CD14-positive monocyte (primary cell): ENCODE results near the gene VIPR1. TPM values are rescaled to one million over a fixed set of nuclear protein-coding genes. Genes with fewer than 3 reads are reported as not detected.

Experiments
- DNase-seq, 3 donors: peaks; one replicate each; pipeline ENCODE4 v3.0.0-alpha.2; 2011 to 2022
- H2AFZ ChIP-seq: 2 replicates; pipeline ENCODE4 v1.6.0; 2012; ENCODE audit warnings: mild to moderate bottlenecking, low read depth, low read length, inconsistent platforms; ENCODE audit not compliant: insufficient read depth, poor library complexity, severe bottlenecking
- H3K27ac ChIP-seq, 2 donors: 1 replicate in 1 of 2; 2 replicates in 1 of 2; pipeline ENCODE4 v1.5.1; 2012 to 2013; ENCODE audit warnings: low read length in 2 of 2, control low read depth in 1 of 2, inconsistent platforms in 1 of 2, low read depth in 1 of 2, mild to moderate bottlenecking in 1 of 2
- H3K27me3 ChIP-seq, 2 donors: one replicate each; pipeline versions ENCODE4 v1.6.0 to v1.6.1; 2011 to 2013; ENCODE audit warnings: low read length in 2 of 2; ENCODE audit not compliant: control insufficient read depth in 2 of 2, insufficient read depth in 2 of 2
- H3K36me3 ChIP-seq, 2 donors: replicated peaks in 1 of 2; 1 replicate in 1 of 2; 2 replicates in 1 of 2; pipeline versions ENCODE4 v1.5.1 to v1.6.1; 2012 to 2013; ENCODE audit warnings: low read length in 2 of 2, control low read depth in 1 of 2, inconsistent platforms in 1 of 2, mild to moderate bottlenecking in 1 of 2; ENCODE audit not compliant: insufficient read depth in 2 of 2, control insufficient read depth in 1 of 2
- H3K4me1 ChIP-seq, 2 donors: 1 replicate in 1 of 2; 2 replicates in 1 of 2; pipeline versions ENCODE4 v1.5.1 to v1.6.1; 2012 to 2013; ENCODE audit warnings: low read length in 2 of 2, control low read depth in 1 of 2, inconsistent platforms in 1 of 2, mild to moderate bottlenecking in 1 of 2, moderate library complexity in 1 of 2; ENCODE audit not compliant: insufficient read depth in 2 of 2, control insufficient read depth in 1 of 2
- H3K4me2 ChIP-seq: replicated peaks from 2 replicates; pipeline ENCODE3; 2012; ENCODE audit warnings: low read length, moderate library complexity, mild to moderate bottlenecking; ENCODE audit not compliant: poor library complexity, severe bottlenecking; ENCODE audit errors: extremely low read depth
- H3K4me3 ChIP-seq, 3 experiments: fragments of 200-600 bp in 1 of 3; sonication (generic) in 1 of 3; replicated peaks in 1 of 3; 1 replicate in 2 of 3; 2 replicates in 1 of 3; pipeline ENCODE4 v1.5.1; 2011 to 2013; ENCODE audit warnings: low read length in 3 of 3, mild to moderate bottlenecking in 3 of 3, control low read depth in 2 of 3, low read depth in 2 of 3, inconsistent platforms in 1 of 3, moderate library complexity in 1 of 3
- H3K79me2 ChIP-seq: 2 replicates; pipeline ENCODE4 v1.6.0; 2012; ENCODE audit warnings: mild to moderate bottlenecking, control low read depth, inconsistent platforms, low read length, moderate library complexity; ENCODE audit not compliant: insufficient read depth
- H3K9ac ChIP-seq: 2 replicates; pipeline ENCODE4 v1.6.0; 2017; ENCODE audit warnings: low read length, mild to moderate bottlenecking; ENCODE audit not compliant: insufficient read depth, poor library complexity, severe bottlenecking
- H3K9me3 ChIP-seq, 2 donors: replicated peaks in 1 of 2; 1 replicate in 1 of 2; 2 replicates in 1 of 2; pipeline versions ENCODE4 v1.5.1 to v1.6.1; 2012 to 2013; ENCODE audit warnings: low read length in 2 of 2, control low read depth in 1 of 2; ENCODE audit not compliant: control insufficient read depth in 1 of 2, insufficient read depth in 1 of 2
- H4K20me1 ChIP-seq: 2 replicates; pipeline ENCODE4 v1.6.0; 2012; ENCODE audit warnings: mild to moderate bottlenecking, low read length, control low read depth, moderate library complexity; ENCODE audit not compliant: insufficient read depth
- H3K27ac Mint-ChIP-seq, 7 donors: one replicate each; pipeline ENCODE4 v1.8.0; 2020; ENCODE audit warnings: mild to moderate bottlenecking in 7 of 7, mixed read lengths in 7 of 7, moderate library complexity in 6 of 7, inconsistent platforms in 2 of 7
- H3K27me3 Mint-ChIP-seq, 3 donors: one replicate each; pipeline ENCODE4 v1.8.0; 2021 to 2022; ENCODE audit warnings: low read depth in 3 of 3, mild to moderate bottlenecking in 3 of 3, mixed read lengths in 3 of 3, moderate library complexity in 3 of 3, inconsistent platforms in 1 of 3
- H3K36me3 Mint-ChIP-seq, 2 donors: one replicate each; pipeline ENCODE4 v1.8.0; 2020; ENCODE audit warnings: mixed read lengths in 2 of 2, inconsistent platforms in 1 of 2, mild to moderate bottlenecking in 1 of 2
- H3K4me1 Mint-ChIP-seq: one replicate; pipeline ENCODE4 v1.8.0; 2020; ENCODE audit warnings: mild to moderate bottlenecking, mixed read lengths
- H3K4me3 Mint-ChIP-seq, 2 donors: one replicate each; pipeline ENCODE4 v1.8.0; 2020; ENCODE audit warnings: mild to moderate bottlenecking in 2 of 2, mixed read lengths in 2 of 2, moderate library complexity in 1 of 2
- H3K9me3 Mint-ChIP-seq, 7 donors: one replicate each; pipeline ENCODE4 v1.8.0; 2020 to 2022; ENCODE audit warnings: mixed read lengths in 7 of 7, mild to moderate bottlenecking in 6 of 7, moderate library complexity in 6 of 7, inconsistent platforms in 2 of 7
- WGBS: methylation state at CpG from one replicate; pipeline ENCODE4 v1.1.5; 2013; ENCODE audit warnings: missing lambda C conversion rate; ENCODE audit not compliant: insufficient coverage; 5-methylcytosine and 5-hydroxymethylcytosine counted together
- intact Hi-C, 2 donors: fragments of 100-400 bp; cut with micrococcal nuclease; formaldehyde crosslinking; loops; one replicate each; pipeline versions ENCODE4 v1.15.0 to v1.15.1; 2023
- polyA plus RNA-seq, 3 donors: library from polyadenylated mRNA; depleted of rRNA in 1 of 3; unstranded in 2 of 3; stranded (reverse) in 1 of 3; fragments of 300-500 nt in 2 of 3; fragments of >200 nt in 1 of 3; fragmentation: Illumina TruSeq in 2 of 3; gene quantifications; 1 replicate in 2 of 3; 2 replicates in 1 of 3; pipeline ENCODE4 v1.2.3, GENCODE V29; 2012 to 2021
- TF ChIP-seq, protein P1 (sequence below): fragments of 200-600 bp; IDR thresholded peaks from one replicate; pipeline ENCODE4 v1.8.0; 2022; ENCODE audit warnings: antibody characterized with exemption, mild to moderate bottlenecking

The VIPR1 gene
- polyA plus RNA-seq, 3 donors = 15.5 to 80.9 (median 16.0) TPM

DNA sequence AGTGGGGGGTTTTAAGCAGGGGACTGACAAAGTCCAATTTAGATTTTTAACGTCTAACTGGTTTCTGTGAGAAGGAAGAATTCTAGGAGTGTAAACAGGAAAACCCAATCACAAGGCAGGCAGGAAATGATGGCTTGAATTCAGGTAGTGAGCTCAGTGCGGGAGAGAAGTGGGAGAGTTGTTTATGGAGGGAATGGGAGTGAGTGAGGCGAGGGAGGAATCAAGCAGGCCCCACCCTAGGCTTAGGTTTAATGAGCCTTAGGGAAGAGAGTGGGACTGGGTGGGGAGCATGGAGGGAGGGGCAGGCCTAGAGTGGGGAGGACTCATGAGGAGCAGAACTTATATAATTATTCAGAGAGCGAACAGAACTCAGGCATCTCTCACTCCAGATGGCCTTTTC lies 17.9 kb downstream of the VIPR1 start:
- Mint-ChIP-seq H3K4me1 (peaks cover 62% of the 10 kb centered on the region), H3K4me3 (no peak overlapping the region), H3K27ac (peak overlapping the region in 3 of 7 donors; percentile 18 to 62 (median 40)), H3K9me3 (peaks cover 0 to 2% (median 0%) of the 10 kb centered on the region in 7 donors), H3K27me3 (peaks cover 0 to 4% (median 0%) of the 10 kb centered on the region in 3 donors), H3K36me3 (peaks cover 50 to 74% of the 10 kb centered on the region in 2 donors)
- H3K36me3 ChIP-seq = peaks cover 23 to 75% of the 10 kb centered on the region in 2 donors
- no peaks in the 10 kb centered on the region for H4K20me1 ChIP-seq
- intact Hi-C loops = no loop called here
- no peak overlapping the region for H3K4me3 ChIP-seq
- H3K27me3 ChIP-seq = no peaks in the 10 kb centered on the region
- WGBS = 35% methylated on average over 3 of the region's 4 CpGs
- H3K9ac ChIP-seq = no peak overlapping the region
- H3K4me2 ChIP-seq = no peak overlapping the region
- no peak for DNase-seq
- TF ChIP-seq, protein P1, sequence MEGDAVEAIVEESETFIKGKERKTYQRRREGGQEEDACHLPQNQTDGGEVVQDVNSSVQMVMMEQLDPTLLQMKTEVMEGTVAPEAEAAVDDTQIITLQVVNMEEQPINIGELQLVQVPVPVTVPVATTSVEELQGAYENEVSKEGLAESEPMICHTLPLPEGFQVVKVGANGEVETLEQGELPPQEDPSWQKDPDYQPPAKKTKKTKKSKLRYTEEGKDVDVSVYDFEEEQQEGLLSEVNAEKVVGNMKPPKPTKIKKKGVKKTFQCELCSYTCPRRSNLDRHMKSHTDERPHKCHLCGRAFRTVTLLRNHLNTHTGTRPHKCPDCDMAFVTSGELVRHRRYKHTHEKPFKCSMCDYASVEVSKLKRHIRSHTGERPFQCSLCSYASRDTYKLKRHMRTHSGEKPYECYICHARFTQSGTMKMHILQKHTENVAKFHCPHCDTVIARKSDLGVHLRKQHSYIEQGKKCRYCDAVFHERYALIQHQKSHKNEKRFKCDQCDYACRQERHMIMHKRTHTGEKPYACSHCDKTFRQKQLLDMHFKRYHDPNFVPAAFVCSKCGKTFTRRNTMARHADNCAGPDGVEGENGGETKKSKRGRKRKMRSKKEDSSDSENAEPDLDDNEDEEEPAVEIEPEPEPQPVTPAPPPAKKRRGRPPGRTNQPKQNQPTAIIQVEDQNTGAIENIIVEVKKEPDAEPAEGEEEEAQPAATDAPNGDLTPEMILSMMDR = no peak
- no peaks in the 10 kb centered on the region for H3K79me2 ChIP-seq
- H3K27ac ChIP-seq = peak overlapping the region in 1 of 2 donors; percentile 47
- peaks cover 38 to 57% of the 10 kb centered on the region in 2 donors for H3K4me1 ChIP-seq
- no peaks in the 10 kb centered on the region for H3K9me3 ChIP-seq
- no peak overlapping the region for H2AFZ ChIP-seq

- Histone ChIP-seq H3K27me3 (no peaks in the 10 kb centered on the region), H4K20me1 (no peaks in the 10 kb centered on the region), H3K9ac (no peak overlapping the region), H2AFZ (no peak overlapping the region), H3K4me1 (peaks cover 43 to 63% of the 10 kb centered on the region in 2 donors), H3K79me2 (no peaks in the 10 kb centered on the region), H3K27ac (peak overlapping the region in 1 of 2 donors; percentile 47), H3K4me2 (no peak overlapping the region), H3K9me3 (no peaks in the 10 kb centered on the region), H3K36me3 (peaks cover 23 to 69% of the 10 kb centered on the region in 2 donors), H3K4me3 (no peak overlapping the region)
- Mint-ChIP-seq H3K27ac (peak overlapping the region in 4 of 7 donors; percentile 1 to 53 (median 38)), H3K36me3 (peaks cover 46 to 74% of the 10 kb centered on the region in 2 donors), H3K4me1 (peaks cover 64% of the 10 kb centered on the region), H3K27me3 (peaks cover 0 to 4% (median 0%) of the 10 kb centered on the region in 3 donors), H3K4me3 (no peak overlapping the region), H3K9me3 (peaks cover 0 to 2% (median 0%) of the 10 kb centered on the region in 7 donors)
- no peak for DNase-seq
- TF ChIP-seq, protein P1 = no peak
- 100% methylated on average over 4 of the region's 4 CpGs for WGBS
- intact Hi-C loops = no loop called here
Measured at GRCh38 chr3:42520906-42521305, 18.5 kb downstream of the VIPR1 start.
